ENCODE data around the gene CIDEC. TPM values are rescaled to one million over a fixed set of nuclear protein-coding genes. Genes with fewer than 3 reads are reported as not detected.

The CIDEC gene
- total and polyA plus RNA-seq, 2 of the 13 experiments (the other 11 are each of a cell fraction or from before 2014, with no cell fraction given): 2.5 to 10.4 TPM

GRCh38 chr3:9878700-9879099 lies 1.4 kb downstream of the CIDEC start (continued):
- TF ChIP-seq MNT (IDR thresholded peaks at IDR 0.05) (no peak), HNF1A (IDR thresholded peaks at IDR 0.05; ENCODE audit: low read depth) (no peak), HNF1A (CRISPR knock-in tag; IDR thresholded peaks at IDR 0.05; ENCODE audit: borderline replicate concordance) (no peak), FOSL1 (CRISPR knock-in tag; IDR thresholded peaks at IDR 0.05; ENCODE audit: borderline replicate concordance) (peak; percentile 88; the same call in 1 of the 2 replicates), ZSCAN31 (CRISPR knock-in tag; IDR thresholded peaks at IDR 0.05; ENCODE audit: low read depth) (no peak), ZNF432 (CRISPR knock-in tag; IDR thresholded peaks at IDR 0.05; ENCODE audit: borderline replicate concordance) (no peak), SOX6 (IDR thresholded peaks at IDR 0.05) (no peak), SOX6 (CRISPR knock-in tag; IDR thresholded peaks at IDR 0.05) (0 out of 2 replicates have a peak, but pooled peaks have one; percentile 13), ZFP36L2 (CRISPR knock-in tag; IDR thresholded peaks at IDR 0.05) (no peak), ZGPAT (CRISPR knock-in tag; IDR thresholded peaks at IDR 0.05) (peak; percentile 58), RNF219 (CRISPR knock-in tag; IDR thresholded peaks at IDR 0.05) (no peak), ZNF616 (CRISPR knock-in tag; IDR thresholded peaks at IDR 0.05; ENCODE audit: low read depth) (no peak), CBX1 (IDR thresholded peaks at IDR 0.05; ENCODE audit: low read depth) (no peak), REL (CRISPR knock-in tag; conservative IDR thresholded peaks at IDR 0.05) (no peak), ZNF740 (CRISPR knock-in tag; IDR thresholded peaks at IDR 0.05) (no peak), HMG20B (CRISPR knock-in tag; conservative IDR thresholded peaks at IDR 0.05) (no peak), MEF2D (CRISPR knock-in tag; IDR thresholded peaks at IDR 0.05) (no peak), PTBP1 (IDR thresholded peaks at IDR 0.05; ENCODE audit: low read depth, low read length, poor library complexity, severe bottlenecking) (no peak)

Data from HepG2 (cell line).